B cell (primary cell): Measurements from ENCODE around the gene TIMM44. TPM values are rescaled to one million over a fixed set of nuclear protein-coding genes. Genes with fewer than 3 reads are reported as not detected.

Experiments used
- ATAC-seq: fragments of 200-7000 bp; cut with Tn5 transposase; one replicate; pipeline ENCODE4 v1.10.0; 2021; ENCODE audit warnings: low read depth, mild to moderate bottlenecking, moderate number of reproducible peaks, moderate library complexity
- CTCF ChIA-PET: fragments of 350-600 bp; sonication (Branson Sonifier 250); formaldehyde crosslinking; loops from one replicate; lab custom pipeline; 2021; ENCODE audit warnings: antibody characterized with exemption, inconsistent platforms; lab: Charles Lee
- POLR2A ChIA-PET: fragments of 350-600 bp; sonication (Branson Sonifier 250); formaldehyde crosslinking; loops from one replicate; lab custom pipeline; 2021; ENCODE audit warnings: antibody characterized with exemption; lab: Charles Lee
- DNase-seq: peaks from one replicate; pipeline ENCODE4 v3.0.0; 2013
- H2AFZ ChIP-seq: 2 replicates; pipeline ENCODE4 v1.6.1; 2012; ENCODE audit warnings: mild to moderate bottlenecking, low read depth, low read length; ENCODE audit not compliant: insufficient read depth, poor library complexity, severe bottlenecking
- H3K27ac ChIP-seq, 2 donors: 1 replicate in 1 of 2; 2 replicates in 1 of 2; pipeline ENCODE4 v1.5.1; 2012 to 2013; ENCODE audit warnings: low read length in 2 of 2, mild to moderate bottlenecking in 2 of 2, moderate library complexity in 1 of 2
- H3K27me3 ChIP-seq, 4 experiments: fragments of 200-600 bp in 1 of 4; sonication (generic) in 1 of 4; replicated peaks in 1 of 4; 1 replicate in 2 of 4; 2 replicates in 2 of 4; pipeline versions ENCODE4 v1.6.1 to v1.7.0; 2013 to 2016; ENCODE audit warnings: low read length in 3 of 4, mild to moderate bottlenecking in 2 of 4, mixed read lengths in 1 of 4, moderate library complexity in 1 of 4; ENCODE audit not compliant: insufficient read depth in 4 of 4, control insufficient read depth in 3 of 4; ENCODE audit errors: control extremely low read depth in 1 of 4
- H3K36me3 ChIP-seq, 2 experiments: replicated peaks in 1 of 2; 1 replicate in 1 of 2; 2 replicates in 1 of 2; pipeline versions ENCODE4 v1.6.1 to v1.7.1; 2013; ENCODE audit warnings: low read length in 1 of 2; ENCODE audit not compliant: insufficient read depth in 2 of 2, control insufficient read depth in 1 of 2; ENCODE audit errors: control extremely low read depth in 1 of 2, extremely low read depth in 1 of 2
- H3K4me1 ChIP-seq, 2 donors: fragments of 200-600 bp in 1 of 2; sonication (generic) in 1 of 2; 1 replicate in 1 of 2; 2 replicates in 1 of 2; pipeline versions ENCODE4 v1.5.1 to v1.6.1; 2013 to 2017; ENCODE audit warnings: low read length in 2 of 2; ENCODE audit not compliant: control insufficient read depth in 2 of 2, insufficient read depth in 2 of 2
- H3K4me2 ChIP-seq: replicated peaks from 2 replicates; pipeline ENCODE3; 2012; ENCODE audit warnings: mild to moderate bottlenecking, low read depth, low read length; ENCODE audit not compliant: poor library complexity, severe bottlenecking
- H3K4me3 ChIP-seq, 5 experiments: fragments of 200-600 bp in 1 of 5; sonication (generic) in 1 of 5; 1 replicate in 3 of 5; 2 replicates in 2 of 5; pipeline versions ENCODE4 v1.5.1 to v1.7.0; 2011 to 2016; ENCODE audit warnings: low read length in 4 of 5, mild to moderate bottlenecking in 4 of 5, low read depth in 2 of 5, control low read depth in 1 of 5, moderate library complexity in 1 of 5; ENCODE audit not compliant: insufficient read depth in 1 of 5; ENCODE audit errors: control extremely low read depth in 1 of 5, extremely low read depth in 1 of 5
- H3K79me2 ChIP-seq: fragments of 200-600 bp; sonication (generic); one replicate; pipeline ENCODE4 v1.6.0; 2016; ENCODE audit warnings: low read length; ENCODE audit not compliant: control insufficient read depth, insufficient read depth
- H3K9ac ChIP-seq: fragments of 200-600 bp; sonication (generic); 2 replicates; pipeline ENCODE4 v1.6.1; 2017; ENCODE audit warnings: mild to moderate bottlenecking, low read length, moderate library complexity
- H3K9me3 ChIP-seq, 3 donors: one replicate each; pipeline versions ENCODE4 v1.6.1 to v1.7.1; 2013; ENCODE audit warnings: low read length in 2 of 3; ENCODE audit not compliant: control insufficient read depth in 2 of 3, insufficient read depth in 1 of 3; ENCODE audit errors: control extremely low read depth in 1 of 3
- H4K20me1 ChIP-seq: 2 replicates; pipeline ENCODE4 v1.6.0; 2012; ENCODE audit warnings: mild to moderate bottlenecking, low read length; ENCODE audit not compliant: insufficient read depth, control insufficient read depth, poor library complexity, severe bottlenecking
- H3K27ac Mint-ChIP-seq: one replicate; pipeline ENCODE4 v1.8.0; 2021; ENCODE audit warnings: mixed read lengths
- H3K27me3 Mint-ChIP-seq: one replicate; pipeline ENCODE4 v1.8.0; 2021; ENCODE audit warnings: mixed read lengths
- H3K4me1 Mint-ChIP-seq: one replicate; pipeline ENCODE4 v1.8.0; 2021; ENCODE audit warnings: mixed read lengths
- H3K4me3 Mint-ChIP-seq: one replicate; pipeline ENCODE4 v1.8.0; 2021; ENCODE audit warnings: mixed read lengths
- H3K9me3 Mint-ChIP-seq: one replicate; pipeline ENCODE4 v1.8.0; 2022; ENCODE audit warnings: mixed read lengths; ENCODE audit not compliant: insufficient read depth
- CTCF ChIP-seq: fragments of 200-600 bp; IDR thresholded peaks from one replicate; pipeline ENCODE4 v1.8.0; 2022; ENCODE audit warnings: antibody characterized with exemption, mild to moderate bottlenecking
- EZH2 ChIP-seq: IDR thresholded peaks from 2 replicates; pipeline ENCODE4 v1.6.1; 2012; ENCODE audit warnings: borderline replicate concordance, low read depth, mild to moderate bottlenecking, moderate library complexity, low read length; ENCODE audit not compliant: insufficient read depth, poor library complexity, severe bottlenecking
- WGBS: methylation state at CpG from one replicate; pipeline ENCODE4 v1.1.5; 2013; ENCODE audit warnings: missing lambda C conversion rate; ENCODE audit not compliant: insufficient coverage; 5-methylcytosine and 5-hydroxymethylcytosine counted together
- intact Hi-C: fragments of 100-400 bp; cut with micrococcal nuclease; formaldehyde crosslinking; loops from one replicate; pipeline ENCODE4 v1.10.0; 2022
- polyA plus RNA-seq: library from polyadenylated mRNA; depleted of rRNA; stranded (reverse); fragments of >200 nt; gene quantifications from 2 replicates; pipeline ENCODE4 v1.2.3, GENCODE V29; 2012
- total RNA-seq, 2 donors: library from RNA; stranded (reverse); fragments of 120-200 nt in 1 of 2; gene quantifications; 1 replicate in 1 of 2; 2 replicates in 1 of 2; pipeline versions ENCODE4 v1.2.3 to v1.2.4, GENCODE V29; 2013 to 2022

Gene TIMM44
- total and polyA plus RNA-seq, 2 donors (not counting 1 experiment from before 2014, with no cell fraction given) = 48.9 to 66.5 TPM

- no peaks in the 10 kb centered on the region for H3K27me3 Mint-ChIP-seq
Observed at GRCh38 chr19:7977021-7977722, 33.7 kb upstream of the TIMM44 start.

More at GRCh38 chr19:7977021-7977722, 33.7 kb upstream of the TIMM44 start:
- Histone ChIP-seq H4K20me1 (peaks cover 32% of the 10 kb centered on the region), H3K4me1 (no peaks in the 10 kb centered on the region), H3K27me3 (no peaks in the 10 kb centered on the region), H3K27ac (no peak overlapping the region), H3K9ac (no peak overlapping the region), H2AFZ (no peak overlapping the region), H3K9me3 (no peaks in the 10 kb centered on the region), H3K79me2 (peaks cover 26% of the 10 kb centered on the region), H3K36me3 (peaks cover 0 to 66% of the 10 kb centered on the region in 2 experiments), H3K4me3 (no peak overlapping the region), H3K4me2 (no peak overlapping the region)
- CTCF ChIA-PET = no interaction called here
- Mint-ChIP-seq H3K4me3 (no peak overlapping the region), H3K27ac (no peak overlapping the region), H3K4me1 (no peaks in the 10 kb centered on the region), H3K9me3 (no peaks in the 10 kb centered on the region)
- ATAC-seq (no peak), DNase-seq (no peak)
- POLR2A ChIA-PET = no interaction called here
- TF ChIP-seq CTCF (no peak), EZH2 (no peak)
- WGBS = 97% methylated on average over 13 of the region's 15 CpGs
- intact Hi-C loops = no loop called here
